GM18517 (cell line): Measurements from ENCODE around the gene GPR18.

Experiments used
- ATAC-seq: cut with Tn5 transposase; IDR thresholded peaks from one replicate; pipeline ENCODE4 v1.9.1; 2021; ENCODE audit warnings: mild to moderate bottlenecking, moderate library complexity; ENCODE audit not compliant: unreplicated experiment

The GPR18 gene

DNA sequence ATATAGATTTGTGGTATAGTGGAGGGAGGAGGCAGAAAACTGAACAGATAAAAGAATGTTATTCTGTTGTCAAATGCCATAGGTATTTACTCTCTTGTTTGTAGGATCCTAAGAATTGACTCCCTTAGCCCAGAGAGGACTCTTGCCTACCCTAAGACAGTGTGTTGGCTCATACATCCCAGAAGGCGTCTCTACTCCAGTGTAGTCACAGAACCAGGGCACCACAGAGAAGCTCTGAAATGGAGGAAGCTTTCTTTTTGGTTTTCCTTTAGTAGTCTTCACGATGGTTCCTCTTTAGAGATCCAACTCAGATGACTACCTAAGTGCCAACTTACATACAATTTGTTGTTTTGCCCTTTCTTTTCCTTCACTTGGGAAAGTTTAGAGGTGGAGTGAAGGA, 35.0 kb upstream of the GPR18 start:
- ATAC-seq, result no peak

DNA sequence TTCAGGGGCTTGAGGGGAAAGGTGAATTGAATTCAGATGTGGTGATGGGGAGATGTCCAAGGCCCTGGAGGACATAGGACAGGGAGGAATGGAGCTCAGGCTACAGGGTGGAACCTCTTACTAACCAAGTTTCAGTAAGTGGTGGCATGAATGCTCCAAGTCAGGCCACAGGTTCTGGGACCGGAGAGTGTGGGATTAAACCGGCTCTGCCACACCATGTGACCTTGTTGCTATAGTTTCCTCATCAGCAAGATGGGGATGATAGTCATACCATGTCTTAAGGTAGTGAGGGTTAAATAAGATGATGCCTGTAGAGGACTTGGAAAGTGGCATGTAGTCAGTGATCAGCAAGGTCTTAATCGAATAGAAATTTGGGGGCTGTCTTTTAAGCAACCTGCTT, 32.7 kb upstream of the GPR18 start:
- no peak for ATAC-seq

DNA sequence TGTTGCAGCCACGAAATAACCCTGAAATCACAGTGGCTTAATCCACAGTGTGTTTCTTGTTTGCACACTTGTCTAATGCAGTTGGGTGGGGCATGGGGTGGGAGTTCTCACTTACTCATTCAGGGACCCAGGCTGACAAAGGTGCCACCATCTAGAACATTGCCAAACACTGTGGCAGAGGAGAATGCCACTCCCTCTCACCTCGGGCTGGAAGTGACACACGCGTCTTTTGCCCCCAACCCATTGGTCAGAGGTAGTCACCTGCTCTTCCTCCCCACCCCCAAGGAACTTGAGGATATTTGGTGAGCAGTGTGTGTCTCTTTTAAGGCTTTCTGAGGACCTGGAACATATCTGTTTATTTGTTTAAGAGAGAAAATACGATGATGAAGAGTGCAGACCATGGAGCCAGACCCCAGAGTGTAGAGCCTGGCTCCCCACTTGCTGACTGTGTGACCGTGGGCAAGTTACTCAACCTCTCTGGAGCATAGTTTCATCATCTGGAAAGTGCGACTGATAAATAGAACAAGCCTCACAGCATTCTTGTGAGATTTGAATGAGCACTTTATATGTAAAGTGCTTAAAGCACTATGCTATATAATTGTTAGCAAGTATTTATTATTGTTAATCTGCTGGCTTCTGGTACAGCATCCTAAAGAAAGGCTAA, 31.6 kb upstream of the GPR18 start:
- no peak for ATAC-seq

DNA sequence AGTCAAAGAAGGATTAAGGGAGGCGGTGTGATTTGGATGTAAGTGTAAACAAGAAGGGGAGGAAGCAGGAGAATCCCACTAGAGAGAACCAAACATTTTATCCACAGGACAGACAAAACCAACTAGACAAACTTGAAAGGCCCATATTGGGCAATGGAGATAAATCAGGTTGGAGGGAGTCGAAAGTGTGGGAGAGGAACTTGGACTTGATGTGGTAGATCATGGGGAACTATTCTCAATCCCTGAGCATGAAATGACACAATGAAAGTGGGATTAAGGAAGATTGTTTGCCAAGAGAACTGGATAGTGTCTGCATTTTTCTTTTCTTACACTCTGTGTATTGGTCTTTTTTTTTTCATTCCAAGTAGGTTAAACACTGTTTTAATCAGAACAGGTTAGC, 31.1 kb upstream of the GPR18 start:
- no peak for ATAC-seq

DNA sequence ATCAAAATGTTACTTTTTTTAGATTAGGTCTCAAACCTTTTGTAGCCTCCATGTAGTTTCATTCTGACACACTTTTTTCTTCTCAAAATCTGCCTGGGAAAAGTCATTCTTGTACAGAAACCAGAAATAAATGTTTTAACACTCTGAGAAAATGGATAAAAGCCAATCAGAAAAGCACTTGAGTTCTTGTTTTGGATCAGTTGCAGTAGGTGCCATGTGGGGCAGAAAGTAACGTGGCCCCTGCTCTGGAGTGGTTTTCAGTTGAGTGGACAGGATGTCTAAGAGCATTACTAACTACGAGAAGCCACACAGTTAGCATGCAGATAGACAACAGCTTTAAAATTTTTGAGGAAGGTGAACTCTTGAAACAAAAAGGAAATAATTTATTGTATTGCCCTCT, 29.9 kb upstream of the GPR18 start:
- ATAC-seq, result peak; percentile 83

DNA sequence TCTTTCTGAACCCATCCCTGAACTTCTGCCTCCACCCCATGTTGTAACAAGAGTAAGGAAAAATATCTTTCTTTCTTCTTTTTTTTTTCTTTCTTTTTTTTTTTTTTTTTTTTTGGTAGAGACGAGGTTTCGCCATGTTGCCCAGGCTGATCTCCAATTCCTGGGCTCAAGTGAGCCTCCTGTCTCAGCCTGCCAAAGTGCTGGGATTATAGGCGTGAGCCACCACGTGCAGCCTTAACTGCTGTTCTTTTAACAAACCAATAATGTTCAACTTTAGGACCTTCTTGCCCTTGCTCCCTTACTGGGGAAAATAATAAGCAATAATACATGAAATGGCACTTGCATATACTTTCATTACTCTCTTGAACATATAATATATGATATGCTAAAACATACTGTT, 29.4 kb upstream of the GPR18 start:
- ATAC-seq, result no peak

DNA sequence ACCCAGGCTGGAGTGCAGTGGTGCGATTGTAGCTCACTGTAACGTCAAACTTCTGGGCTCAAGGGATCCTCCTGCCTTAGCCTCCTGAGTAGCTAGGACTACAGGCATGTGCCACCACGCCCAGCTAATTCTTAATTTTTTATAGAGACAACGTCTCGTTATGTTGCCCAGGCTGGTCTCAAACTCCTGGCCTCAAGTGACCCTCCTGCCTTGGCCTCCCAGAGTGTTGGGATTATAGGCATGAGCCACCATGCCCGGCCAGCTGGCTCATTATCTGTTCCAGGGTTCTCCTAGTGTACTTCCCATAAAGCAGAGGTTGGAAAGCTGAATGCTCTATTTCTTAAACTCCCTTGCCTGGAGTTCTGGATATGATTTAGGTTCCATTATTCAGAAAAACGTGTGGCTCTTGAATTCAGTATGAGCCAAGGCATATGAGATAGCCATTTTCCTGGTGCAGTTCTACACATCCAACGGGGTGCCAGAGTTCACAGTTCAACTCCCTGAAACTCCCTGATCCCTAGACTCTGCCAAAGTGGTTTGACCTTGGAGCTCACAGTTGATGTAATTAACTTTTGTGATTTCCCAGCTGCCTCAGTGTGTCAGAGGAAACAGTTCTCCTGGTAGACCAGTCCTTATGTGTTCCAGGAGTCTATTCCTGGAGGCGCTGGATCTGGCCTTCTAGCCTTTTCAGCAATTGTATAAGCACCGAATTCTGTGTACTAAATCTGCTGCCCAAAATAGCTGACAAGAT, 27.4 kb upstream of the GPR18 start:
- no peak for ATAC-seq

DNA sequence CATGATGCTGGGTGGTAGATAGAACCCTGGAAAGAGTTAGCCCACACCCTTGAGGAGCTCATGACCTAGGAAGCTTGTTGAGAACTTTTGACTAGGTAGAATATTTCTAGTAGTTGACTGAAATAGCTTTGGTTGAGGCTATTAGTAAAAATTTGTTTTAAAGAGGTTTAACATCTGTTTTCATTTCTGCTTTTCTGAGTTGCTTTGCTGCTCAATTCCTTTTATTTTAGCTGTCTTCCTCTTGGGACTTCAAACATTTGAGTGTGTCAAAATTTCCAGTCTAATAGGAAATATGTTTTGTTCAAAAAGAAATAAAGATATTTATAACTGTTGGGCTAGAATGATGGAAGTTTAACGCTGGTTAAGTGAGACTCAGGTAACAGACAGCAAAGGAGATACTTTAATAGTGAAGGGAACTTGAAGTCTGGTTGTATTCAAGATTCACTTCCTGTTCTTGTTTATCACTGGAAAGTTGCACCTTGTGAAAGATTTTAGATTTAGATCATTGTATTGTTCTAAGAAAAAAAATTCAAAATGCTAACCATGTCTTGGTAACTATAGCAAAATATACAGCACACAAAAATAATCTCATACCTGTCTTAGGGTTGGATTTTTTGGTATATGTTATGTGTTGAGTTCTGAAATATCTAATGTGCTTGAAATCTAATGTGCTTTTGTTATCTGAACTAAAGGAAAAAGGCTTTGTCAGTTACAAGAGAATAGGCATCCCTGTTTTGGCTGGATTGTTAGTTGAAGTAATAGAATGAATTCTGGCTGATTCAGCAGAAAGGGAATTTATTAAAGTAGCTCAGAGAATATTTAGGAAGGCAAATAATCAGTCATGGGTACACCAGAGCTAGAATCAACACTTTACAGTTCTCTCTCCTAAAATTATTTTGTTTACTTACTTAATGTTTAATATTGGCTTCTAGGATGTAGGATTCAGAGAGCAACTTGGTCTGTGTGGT, 24.4 kb upstream of the GPR18 start:
- peak; percentile 74 for ATAC-seq

DNA sequence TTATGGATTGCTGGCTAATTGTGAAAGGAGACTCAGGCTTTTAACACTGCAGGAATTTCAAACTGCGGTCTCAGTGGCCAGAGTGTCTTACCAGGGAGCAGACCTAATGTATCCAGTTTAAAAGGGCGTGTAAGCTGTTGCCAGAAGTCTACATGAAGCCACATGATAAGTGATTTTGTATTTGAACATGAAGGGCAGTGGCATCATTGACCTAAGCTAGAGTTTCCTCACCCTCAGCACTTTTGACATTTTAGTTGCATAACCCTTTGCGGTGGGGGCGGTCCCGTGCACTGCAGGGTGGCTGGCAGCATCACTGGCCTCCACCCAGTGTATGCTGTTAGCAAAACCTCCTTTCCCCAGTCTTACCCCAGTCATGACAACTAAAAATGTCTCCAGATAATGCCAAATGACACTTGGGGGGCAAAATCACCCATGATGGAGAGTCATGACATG, 23.7 kb upstream of the GPR18 start:
- ATAC-seq, result peak; percentile 65

DNA sequence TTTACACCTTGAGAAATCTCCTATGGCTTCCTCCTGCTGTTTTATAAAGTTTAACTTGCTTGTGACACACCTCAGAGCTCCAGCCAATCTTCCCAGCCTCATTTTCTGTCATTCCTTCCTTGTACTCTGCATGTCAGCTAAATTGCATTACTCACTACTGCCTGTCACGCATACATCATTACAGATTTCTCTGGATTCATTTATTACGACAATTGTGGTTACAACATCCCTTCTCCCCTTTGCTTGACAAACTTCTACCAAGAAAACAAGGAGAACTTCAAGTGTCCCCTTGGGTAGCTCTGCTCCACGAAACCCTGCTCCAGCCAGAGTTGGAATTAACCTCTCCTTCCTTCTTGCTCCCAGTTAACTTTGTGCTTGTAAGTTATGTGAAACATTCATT, 22.0 kb upstream of the GPR18 start:
- no peak for ATAC-seq

DNA sequence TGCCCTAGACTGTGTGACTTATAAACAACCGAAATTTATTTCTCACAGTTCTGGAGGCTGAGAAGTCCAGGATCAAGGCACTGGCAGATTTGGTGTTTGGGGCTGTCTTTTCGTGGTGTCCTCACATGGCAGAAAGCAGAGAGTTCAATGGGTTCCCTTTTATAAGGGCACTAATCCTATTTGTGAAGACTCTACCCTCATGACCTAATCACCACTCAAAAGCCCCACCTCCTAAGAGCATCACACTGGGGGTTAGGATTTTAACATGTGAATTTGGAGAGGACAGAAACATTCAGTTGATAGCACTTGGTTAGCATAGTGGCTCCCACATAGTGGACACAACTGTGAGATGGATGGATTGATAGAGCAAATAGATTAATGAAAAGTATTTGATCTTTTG, 21.5 kb upstream of the GPR18 start:
- no peak for ATAC-seq

DNA sequence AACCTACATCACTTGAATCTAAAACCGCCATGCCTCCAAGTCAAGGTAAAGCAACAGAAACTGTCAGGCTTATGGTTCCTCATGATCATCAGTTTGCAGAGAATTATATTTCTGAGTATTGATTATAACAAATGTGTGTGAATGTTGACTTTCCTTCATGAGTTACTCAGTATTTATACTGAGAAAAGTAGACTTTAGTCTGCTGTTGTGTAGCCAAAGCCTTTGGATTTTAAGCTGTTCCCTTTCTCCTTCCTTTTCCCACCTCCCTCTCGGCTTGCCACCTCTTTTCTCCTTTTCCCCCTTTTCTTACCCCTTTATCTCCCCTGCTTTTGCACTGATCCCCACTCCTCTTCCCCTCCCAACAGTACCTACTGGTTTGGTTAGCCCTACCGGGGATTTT, 20.7 kb upstream of the GPR18 start:
- no peak for ATAC-seq

DNA sequence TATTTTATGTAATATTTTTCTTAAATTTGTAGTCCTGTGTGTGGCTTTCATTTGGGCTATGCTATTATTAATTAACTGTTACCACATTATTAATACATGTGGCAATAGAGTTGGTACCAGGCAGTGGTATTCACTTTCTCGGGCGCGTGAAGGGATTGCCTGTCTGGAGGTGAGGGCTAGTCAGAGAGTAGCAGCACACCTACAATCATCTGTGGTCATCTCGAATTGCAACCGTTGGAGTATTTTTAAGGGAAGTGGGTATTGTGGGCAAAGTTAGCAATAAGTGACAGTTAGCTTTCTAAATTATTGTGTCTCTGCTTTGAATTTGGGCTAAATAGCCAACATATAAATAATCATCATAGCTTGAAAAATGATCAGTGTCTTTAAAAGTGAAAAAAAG, 20.0 kb upstream of the GPR18 start:
- ATAC-seq, result no peak

DNA sequence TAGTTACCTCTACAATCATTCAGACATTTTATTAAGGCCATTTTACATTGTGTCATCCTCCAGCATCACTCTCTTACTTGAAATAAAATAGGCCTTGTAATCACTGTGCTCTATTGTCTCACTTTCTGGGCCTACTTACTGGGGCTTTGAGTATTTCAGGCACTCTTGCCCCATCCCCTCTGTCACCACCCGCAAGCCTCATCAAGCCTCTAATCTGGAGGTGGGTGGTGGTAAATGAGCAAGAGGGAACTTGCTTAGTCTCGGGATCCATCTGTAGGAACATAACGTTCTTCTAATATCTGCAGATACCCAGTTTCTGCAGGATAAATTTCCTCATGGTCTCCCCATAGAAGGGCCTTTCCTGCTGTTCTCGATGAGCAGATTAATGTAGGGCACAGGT, 19.4 kb upstream of the GPR18 start:
- ATAC-seq, result no peak

DNA sequence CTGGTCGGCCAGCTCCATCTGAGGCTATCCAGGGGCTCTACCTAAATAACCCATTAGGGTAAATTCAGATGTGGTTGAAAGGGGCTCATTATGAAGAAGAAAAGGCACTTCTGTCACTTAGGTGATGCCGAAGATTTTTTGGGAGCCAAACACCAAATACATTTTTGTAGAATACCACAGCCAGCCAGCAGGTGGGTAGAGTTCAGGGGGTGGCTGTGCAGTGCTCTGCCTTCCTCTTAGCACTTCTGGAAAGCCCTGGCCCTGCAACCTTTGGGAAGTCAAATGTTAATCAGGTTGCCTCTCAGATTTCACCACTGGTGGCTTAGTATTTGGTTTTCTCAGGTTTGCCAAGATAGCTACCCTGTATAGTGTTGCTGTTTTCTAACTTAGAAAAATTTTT, 18.5 kb upstream of the GPR18 start:
- ATAC-seq, result no peak

DNA sequence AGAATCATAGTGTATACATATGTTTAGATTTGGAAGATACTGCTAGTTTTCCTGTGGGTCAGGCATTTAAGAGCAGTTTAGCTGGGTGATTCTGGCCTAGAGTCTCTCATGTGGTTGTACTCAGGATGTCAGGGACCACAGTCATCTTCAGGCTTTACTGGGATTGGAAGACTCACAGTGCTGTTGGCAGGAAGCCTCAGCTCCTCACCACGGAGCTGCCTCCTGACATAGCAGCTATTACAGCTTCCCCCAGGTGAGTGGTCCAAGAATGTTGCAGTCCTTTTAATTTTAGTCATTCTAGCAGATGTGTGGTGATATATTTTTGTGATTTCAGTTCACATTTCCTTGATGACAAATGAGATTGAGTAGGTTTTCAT, 16.9 kb upstream of the GPR18 start:
- ATAC-seq, result no peak

DNA sequence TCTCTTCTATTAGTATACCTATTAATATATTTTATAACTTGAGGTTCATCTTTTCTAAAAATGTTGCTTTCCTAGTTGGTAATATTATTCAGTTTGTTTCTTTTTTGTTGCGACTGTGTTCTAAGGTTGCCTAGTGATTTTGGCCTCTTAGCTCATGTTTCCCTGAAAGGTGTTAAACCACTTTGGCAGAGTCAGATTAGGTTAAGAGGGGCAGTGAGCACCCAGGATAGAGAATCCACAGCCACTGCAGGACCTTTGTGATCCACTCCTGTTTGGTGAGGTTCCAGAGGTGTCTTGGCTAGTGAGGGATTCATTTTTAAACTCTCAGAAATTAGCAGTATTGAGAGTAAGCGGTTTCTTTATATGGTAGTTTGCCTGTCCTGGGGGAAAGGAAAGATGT, 14.9 kb upstream of the GPR18 start:
- no peak for ATAC-seq

DNA sequence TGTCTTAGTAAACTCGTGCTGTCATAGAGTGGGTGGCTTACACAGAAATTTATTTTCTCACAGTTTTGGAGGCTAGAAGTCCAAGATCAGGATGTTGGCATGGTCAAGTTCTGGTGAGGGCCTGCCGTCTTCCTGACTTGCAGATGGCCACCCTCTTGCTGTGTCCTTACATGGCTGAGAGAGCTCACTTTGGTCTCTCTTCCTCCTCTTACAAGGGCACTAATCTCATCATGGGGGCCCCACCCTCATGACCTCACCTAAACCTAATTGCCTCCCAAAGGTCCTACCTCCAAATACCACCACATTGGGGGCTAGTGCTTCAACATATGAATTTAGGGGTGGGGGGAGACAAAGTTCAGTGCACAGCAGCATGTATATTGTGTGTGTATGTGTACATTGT, 14.3 kb upstream of the GPR18 start:
- no peak for ATAC-seq

DNA sequence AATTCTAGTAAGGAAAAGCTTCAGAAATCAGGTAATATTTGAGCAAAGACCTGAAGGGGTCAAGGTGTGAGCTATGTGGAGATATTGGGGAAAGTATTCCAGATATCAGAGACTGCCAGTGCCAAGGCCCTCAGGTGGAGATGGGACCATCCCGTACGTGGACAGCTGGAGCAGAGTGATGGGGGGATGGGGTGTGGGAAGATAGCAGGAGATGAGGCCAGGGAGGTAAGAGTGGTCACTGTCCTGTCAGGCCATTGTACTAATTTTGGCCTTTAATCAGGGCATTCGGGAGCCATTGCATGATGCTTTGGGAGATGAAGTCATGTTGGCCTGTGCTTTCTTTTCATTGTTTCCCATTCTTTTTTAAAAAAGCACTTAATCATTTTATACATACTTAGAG, 13.1 kb upstream of the GPR18 start:
- ATAC-seq, result no peak

DNA sequence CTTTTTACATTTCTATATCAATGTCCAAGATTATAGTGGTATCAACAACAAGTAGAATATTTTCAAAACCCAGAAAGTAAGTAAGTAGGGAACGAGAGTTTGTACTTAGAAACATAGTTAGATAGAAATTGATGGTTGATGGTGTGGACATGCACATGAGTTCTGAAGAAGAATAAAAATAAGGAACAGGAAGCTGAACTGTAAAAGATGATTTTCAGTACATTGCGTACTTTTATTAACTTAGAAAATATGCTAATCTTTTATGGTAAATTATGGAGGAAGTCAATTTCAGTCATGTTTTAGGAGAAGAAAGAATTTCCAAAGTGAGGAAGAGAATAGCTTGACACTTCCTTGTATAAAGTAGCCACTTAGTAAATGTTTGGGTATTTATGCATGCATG, 12.3 kb upstream of the GPR18 start:
- no peak for ATAC-seq

DNA sequence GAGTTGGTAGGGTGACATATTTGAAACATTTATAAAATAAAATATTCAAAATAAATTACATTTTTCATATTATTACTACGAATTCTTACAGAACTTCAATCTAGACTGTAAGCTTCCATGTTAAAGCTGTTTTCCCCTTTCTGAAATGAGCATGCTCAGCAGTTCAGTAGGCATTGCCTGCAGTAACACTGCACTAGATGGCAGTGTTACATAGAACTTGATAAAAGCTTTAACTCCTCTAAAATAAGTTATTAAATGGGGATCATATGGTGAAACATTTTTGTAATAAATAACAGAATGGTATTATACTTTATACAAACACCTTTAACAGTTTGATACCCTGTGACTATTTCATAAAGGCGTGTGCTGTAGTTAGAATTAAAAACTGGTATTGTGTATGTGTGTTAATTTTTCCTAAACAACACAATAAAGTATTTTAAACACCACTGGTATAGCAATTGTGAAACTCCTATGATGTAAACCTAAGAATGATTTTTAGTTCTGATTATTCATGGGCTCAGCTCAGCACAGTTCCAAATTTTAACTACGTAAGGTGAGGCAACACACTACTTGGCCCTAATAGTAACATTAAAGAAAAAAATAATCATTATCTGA, 11.6 kb upstream of the GPR18 start:
- ATAC-seq, result peak; percentile 76
